GM18511 (cell line): ENCODE measurements around the gene PACS1.

Experiments used
- ATAC-seq: cut with Tn5 transposase; IDR thresholded peaks from one replicate; pipeline ENCODE4 v1.9.1; 2021; ENCODE audit warnings: mild to moderate bottlenecking, moderate library complexity; ENCODE audit not compliant: unreplicated experiment

The PACS1 gene

GRCh38 chr11:66282468-66283455 lies 212.7 kb downstream of the PACS1 start:
- peak; percentile 83 for ATAC-seq

GRCh38 chr11:66283461-66284105 lies 213.5 kb downstream of the PACS1 start:
- ATAC-seq: no peak

GRCh38 chr11:66284526-66285078 lies 214.5 kb downstream of the PACS1 start:
- no peak for ATAC-seq

- ATAC-seq: no peak
Observed at GRCh38 chr11:66285250-66285947, 215.3 kb downstream of the PACS1 start.

GRCh38 chr11:66286699-66287098 lies 216.6 kb downstream of the PACS1 start:
- no peak for ATAC-seq

GRCh38 chr11:66287211-66287888 lies 217.3 kb downstream of the PACS1 start:
- ATAC-seq: no peak

- no peak for ATAC-seq
Observed at GRCh38 chr11:66287889-66288670, 218.0 kb downstream of the PACS1 start.

GRCh38 chr11:66288671-66289547 lies 218.8 kb downstream of the PACS1 start, which contains the start of gene YIF1A:
Gene YIF1A (minus strand): TSS chr11:66289143. CDS start chr11:66288985, 158 bp downstream.
- ATAC-seq: peak; percentile 94

- peak; percentile 53 for ATAC-seq
Observed at GRCh38 chr11:66289548-66290329, 219.7 kb downstream of the PACS1 start.

GRCh38 chr11:66290330-66290621 lies 220.2 kb downstream of the PACS1 start:
- no peak for ATAC-seq

- no peak for ATAC-seq
Observed at GRCh38 chr11:66291303-66291705, 221.2 kb downstream of the PACS1 start.

GRCh38 chr11:66291706-66292542 lies 221.9 kb downstream of the PACS1 start, which contains the start of gene TMEM151A:
Gene TMEM151A (plus strand): TSS chr11:66291894. CDS start chr11:66292014, 120 bp downstream.
- ATAC-seq: no peak

- no peak for ATAC-seq
Observed at GRCh38 chr11:66292543-66293332, 222.7 kb downstream of the PACS1 start.

GRCh38 chr11:66293352-66293751 lies 223.3 kb downstream of the PACS1 start:
- ATAC-seq: no peak

- no peak for ATAC-seq
Observed at GRCh38 chr11:66293777-66294625, 223.9 kb downstream of the PACS1 start.
